Neural cell (in vitro differentiated cells): ENCODE data around the gene CASZ1. TPM values are rescaled to one million over a fixed set of nuclear protein-coding genes. Genes with fewer than 3 reads are reported as not detected.

Source experiments
- H2AFZ ChIP-seq: fragments of 200-600, 300-800 bp; sonication (generic), shearing (Covaris generic); 2 replicates; pipeline ENCODE4 v1.6.0; 2014; ENCODE audit warnings: low read depth, mild to moderate bottlenecking, antibody characterized with exemption, low read length, moderate library complexity
- H3F3A ChIP-seq: fragments of 200-600 bp; shearing (Covaris generic); 2 replicates; pipeline ENCODE4 v1.6.1; 2016; ENCODE audit warnings: mild to moderate bottlenecking, moderate library complexity, mixed read lengths, antibody characterized with exemption, low read length; ENCODE audit not compliant: insufficient read depth, poor library complexity, severe bottlenecking
- H3K27ac ChIP-seq: fragments of 200-600, 300-800 bp; sonication (generic), shearing (Covaris generic); 2 replicates; pipeline ENCODE4 v1.5.1; 2014; ENCODE audit warnings: mild to moderate bottlenecking, low read length, moderate library complexity
- H3K27me3 ChIP-seq: fragments of 300-800, 200-600 bp; sonication (generic), shearing (Covaris generic); 2 replicates; pipeline ENCODE4 v1.6.0; 2014; ENCODE audit warnings: mild to moderate bottlenecking, low read depth, low read length, moderate library complexity; ENCODE audit not compliant: insufficient read depth
- H3K36me3 ChIP-seq: fragments of 300-800, 200-600 bp; sonication (generic), shearing (Covaris generic); 2 replicates; pipeline ENCODE4 v1.5.1; 2014; ENCODE audit warnings: mild to moderate bottlenecking, antibody characterized with exemption, low read length, moderate library complexity; ENCODE audit not compliant: insufficient read depth
- H3K4me2 ChIP-seq: fragments of 300-800, 200-600 bp; sonication (generic), shearing (Covaris generic); 2 replicates; pipeline ENCODE4 v1.6.0; 2014; ENCODE audit warnings: mild to moderate bottlenecking, low read length
- H3K4me3 ChIP-seq: fragments of 300-800, 200-600 bp; sonication (generic), shearing (Covaris generic); 2 replicates; pipeline ENCODE4 v1.5.1; 2014; ENCODE audit warnings: mild to moderate bottlenecking, low read length, moderate library complexity
- H3K79me2 ChIP-seq: fragments of 200-600 bp; shearing (Covaris generic); replicated peaks from 2 replicates; pipeline ENCODE4 v1.6.0; 2014; ENCODE audit warnings: mild to moderate bottlenecking, low read length, moderate library complexity; ENCODE audit not compliant: insufficient read depth
- H3K9ac ChIP-seq: fragments of 300-800, 200-600 bp; sonication (generic), shearing (Covaris generic); 2 replicates; pipeline ENCODE4 v1.6.1; 2016; ENCODE audit warnings: mild to moderate bottlenecking, low read length, mixed read lengths
- H3K9me2 ChIP-seq: fragments of 200-600 bp; shearing (Covaris generic); 2 replicates; pipeline ENCODE4 v1.6.1; 2016; ENCODE audit warnings: mild to moderate bottlenecking, low read length, mixed read lengths; ENCODE audit not compliant: insufficient read depth
- H3K9me3 ChIP-seq: fragments of 200-600, 300-800 bp; sonication (generic), shearing (Covaris generic); 2 replicates; pipeline ENCODE4 v1.6.1; 2016; ENCODE audit warnings: mild to moderate bottlenecking, mixed run types, low read length, moderate library complexity, mixed read lengths
- H4K20me1 ChIP-seq: fragments of 200-600 bp; shearing (Covaris generic); 2 replicates; pipeline ENCODE4 v1.6.1; 2016; ENCODE audit warnings: mild to moderate bottlenecking, mixed run types; ENCODE audit not compliant: insufficient read depth
- CTCF ChIP-seq: fragments of 450-650 bp; IDR thresholded peaks from 2 replicates; pipeline ENCODE4 v1.5.1; 2014; ENCODE audit warnings: antibody characterized with exemption, mild to moderate bottlenecking, moderate library complexity; ENCODE audit not compliant: poor library complexity, severe bottlenecking
- EP300 ChIP-seq: fragments of 450-650 bp; conservative IDR thresholded peaks from 2 replicates; pipeline ENCODE4 v1.6.1; 2014; ENCODE audit warnings: antibody characterized with exemption, mild to moderate bottlenecking, moderate library complexity; ENCODE audit not compliant: poor library complexity, severe bottlenecking
- EZH2 ChIP-seq: fragments of 200-600, 300-800 bp; shearing (Covaris generic), sonication (generic); IDR thresholded peaks from 2 replicates; pipeline ENCODE4 v1.6.1; 2014; ENCODE audit warnings: antibody characterized with exemption, low read length, borderline replicate concordance, mild to moderate bottlenecking; ENCODE audit not compliant: insufficient read depth, poor library complexity, severe bottlenecking
- MXI1 ChIP-seq: fragments of 450-650 bp; conservative IDR thresholded peaks from 2 replicates; pipeline ENCODE4 v1.6.1; 2014; ENCODE audit warnings: antibody characterized with exemption, mild to moderate bottlenecking; ENCODE audit not compliant: poor library complexity, severe bottlenecking
- POLR2AphosphoS5 ChIP-seq: IDR thresholded peaks from 2 replicates; pipeline ENCODE4 v1.6.1; 2012
- RAD21 ChIP-seq: fragments of 450-650 bp; conservative IDR thresholded peaks from 2 replicates; pipeline ENCODE4 v1.6.1; 2014; ENCODE audit warnings: antibody characterized with exemption, mild to moderate bottlenecking, moderate library complexity
- SMC3 ChIP-seq: fragments of 450-650 bp; conservative IDR thresholded peaks from 2 replicates; pipeline ENCODE4 v1.6.1; 2014; ENCODE audit warnings: antibody characterized with exemption, mild to moderate bottlenecking, moderate library complexity; ENCODE audit not compliant: poor library complexity
- TAF1 ChIP-seq: IDR thresholded peaks from 2 replicates; pipeline ENCODE4 v1.6.1; 2012; ENCODE audit warnings: low read depth
- polyA plus RNA-seq: library from polyadenylated mRNA; depleted of rRNA; stranded (reverse); fragments of >200 nt; gene quantifications from 2 replicates; pipeline ENCODE4 v1.2.3, GENCODE V29; 2014
- TF ChIP-seq, protein P1 (sequence below): IDR thresholded peaks from 2 replicates; pipeline ENCODE4 v1.6.1; 2012; ENCODE audit warnings: borderline replicate concordance

The CASZ1 gene
- polyA plus RNA-seq, 1 donor from 2014 or later, result 0.27 TPM

DNA sequence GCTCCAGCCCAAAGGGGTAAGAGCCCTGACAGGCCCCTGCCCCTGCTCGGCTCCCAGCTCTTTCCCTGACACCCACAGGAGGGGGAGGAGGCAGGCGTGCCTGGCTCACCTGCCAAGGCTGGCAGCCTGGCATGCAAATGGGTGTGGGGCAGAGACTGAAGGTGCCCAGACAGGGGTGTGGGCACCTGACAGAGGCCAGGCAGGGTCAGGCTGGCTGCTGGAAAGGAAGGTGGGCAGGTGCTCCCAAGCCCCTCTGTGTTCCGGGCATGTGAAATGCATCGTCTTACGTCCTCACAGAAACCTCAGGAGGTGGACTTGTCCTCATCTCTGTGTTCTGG is 19.4 kb upstream of the CASZ1 start:
- no peaks in the 10 kb centered on the region for H4K20me1 ChIP-seq
- TF ChIP-seq SMC3 (no peak), EP300 (no peak), TAF1 (no peak), EZH2 (no peak), RAD21 (no peak), CTCF (no peak), POLR2AphosphoS5 (no peak), MXI1 (no peak)
- TF ChIP-seq, protein P1, sequence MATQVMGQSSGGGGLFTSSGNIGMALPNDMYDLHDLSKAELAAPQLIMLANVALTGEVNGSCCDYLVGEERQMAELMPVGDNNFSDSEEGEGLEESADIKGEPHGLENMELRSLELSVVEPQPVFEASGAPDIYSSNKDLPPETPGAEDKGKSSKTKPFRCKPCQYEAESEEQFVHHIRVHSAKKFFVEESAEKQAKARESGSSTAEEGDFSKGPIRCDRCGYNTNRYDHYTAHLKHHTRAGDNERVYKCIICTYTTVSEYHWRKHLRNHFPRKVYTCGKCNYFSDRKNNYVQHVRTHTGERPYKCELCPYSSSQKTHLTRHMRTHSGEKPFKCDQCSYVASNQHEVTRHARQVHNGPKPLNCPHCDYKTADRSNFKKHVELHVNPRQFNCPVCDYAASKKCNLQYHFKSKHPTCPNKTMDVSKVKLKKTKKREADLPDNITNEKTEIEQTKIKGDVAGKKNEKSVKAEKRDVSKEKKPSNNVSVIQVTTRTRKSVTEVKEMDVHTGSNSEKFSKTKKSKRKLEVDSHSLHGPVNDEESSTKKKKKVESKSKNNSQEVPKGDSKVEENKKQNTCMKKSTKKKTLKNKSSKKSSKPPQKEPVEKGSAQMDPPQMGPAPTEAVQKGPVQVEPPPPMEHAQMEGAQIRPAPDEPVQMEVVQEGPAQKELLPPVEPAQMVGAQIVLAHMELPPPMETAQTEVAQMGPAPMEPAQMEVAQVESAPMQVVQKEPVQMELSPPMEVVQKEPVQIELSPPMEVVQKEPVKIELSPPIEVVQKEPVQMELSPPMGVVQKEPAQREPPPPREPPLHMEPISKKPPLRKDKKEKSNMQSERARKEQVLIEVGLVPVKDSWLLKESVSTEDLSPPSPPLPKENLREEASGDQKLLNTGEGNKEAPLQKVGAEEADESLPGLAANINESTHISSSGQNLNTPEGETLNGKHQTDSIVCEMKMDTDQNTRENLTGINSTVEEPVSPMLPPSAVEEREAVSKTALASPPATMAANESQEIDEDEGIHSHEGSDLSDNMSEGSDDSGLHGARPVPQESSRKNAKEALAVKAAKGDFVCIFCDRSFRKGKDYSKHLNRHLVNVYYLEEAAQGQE, result no peak
- no peak overlapping the region for H3K27ac ChIP-seq
- H3K9me3 ChIP-seq, result no peaks in the 10 kb centered on the region
- H3K27me3 ChIP-seq, result no peaks in the 10 kb centered on the region
- no peak overlapping the region for H2AFZ ChIP-seq
- H3K4me3 ChIP-seq, result no peak overlapping the region
- no peak overlapping the region for H3K9ac ChIP-seq
- H3K4me2 ChIP-seq, result no peak overlapping the region
- H3K36me3 ChIP-seq, result no peaks in the 10 kb centered on the region
- no peaks in the 10 kb centered on the region for H3K9me2 ChIP-seq
- H3K79me2 ChIP-seq, result no peaks in the 10 kb centered on the region
- H3F3A ChIP-seq, result no peaks in the 10 kb centered on the region

- TF ChIP-seq RAD21 (no peak), CTCF (no peak), EZH2 (no peak), MXI1 (no peak), POLR2AphosphoS5 (no peak), SMC3 (no peak), TAF1 (no peak), EP300 (no peak)
- TF ChIP-seq, protein P1, result no peak
- H3K9ac ChIP-seq, result no peak overlapping the region
- no peak overlapping the region for H3K4me3 ChIP-seq
- no peak overlapping the region for H3K4me2 ChIP-seq
- H3F3A ChIP-seq, result no peaks in the 10 kb centered on the region
- no peaks in the 10 kb centered on the region for H3K9me2 ChIP-seq
- no peaks in the 10 kb centered on the region for H3K9me3 ChIP-seq
- H3K27ac ChIP-seq, result no peak overlapping the region
- H3K27me3 ChIP-seq, result no peaks in the 10 kb centered on the region
- H2AFZ ChIP-seq, result no peak overlapping the region
- no peaks in the 10 kb centered on the region for H3K79me2 ChIP-seq
- no peaks in the 10 kb centered on the region for H3K36me3 ChIP-seq
- H4K20me1 ChIP-seq, result no peaks in the 10 kb centered on the region
Measured at GRCh38 chr1:10814976-10815857, 18.8 kb upstream of the CASZ1 start.
